Gastrocnemius medialis (tissue), 4 donors: ENCODE data around the gene ACACB. TPM values are rescaled to one million over a fixed set of nuclear protein-coding genes. Genes with fewer than 3 reads are reported as not detected.

Source experiments
- ATAC-seq, 2 donors: fragments of 150-250 bp; one replicate each; pipeline ENCODE4 v1.9.1; 2016
- DNase-seq, 2 donors: peaks; one replicate each; pipeline ENCODE4 v3.0.0-alpha.2; 2019
- H3K27ac ChIP-seq, 4 donors: fragments of 200-600 bp; sonication (generic); 1 replicate in 1 of 4; 2 replicates in 3 of 4; pipeline ENCODE4 v1.5.1; 2016 to 2018; ENCODE audit warnings: mild to moderate bottlenecking in 2 of 4, moderate library complexity in 1 of 4
- H3K27me3 ChIP-seq, 3 donors: fragments of 200-600 bp; sonication (generic) in 2 of 3; 1 replicate in 1 of 3; 2 replicates in 2 of 3; pipeline versions ENCODE4 v1.5.1 to v1.6.0; 2016 to 2019; ENCODE audit warnings: mild to moderate bottlenecking in 1 of 3, moderate library complexity in 1 of 3
- H3K36me3 ChIP-seq, 2 donors: fragments of 200-600 bp; sonication (generic) in 1 of 2; one replicate each; pipeline ENCODE4 v1.5.1; 2017 to 2018
- H3K4me1 ChIP-seq, 2 donors: fragments of 200-600 bp; sonication (generic) in 1 of 2; one replicate each; pipeline ENCODE4 v1.5.1; 2016 to 2017; ENCODE audit warnings: mild to moderate bottlenecking in 2 of 2
- H3K4me3 ChIP-seq, 4 donors: fragments of 200-600 bp; sonication (generic) in 3 of 4; 1 replicate in 1 of 4; 2 replicates in 3 of 4; pipeline ENCODE4 v1.5.1; 2016 to 2019; ENCODE audit warnings: mild to moderate bottlenecking in 2 of 4
- H3K9me3 ChIP-seq, 3 donors: fragments of 200-600 bp; sonication (generic) in 2 of 3; 1 replicate in 1 of 3; 2 replicates in 2 of 3; pipeline ENCODE4 v1.5.1; 2016 to 2019
- POLR2A ChIP-seq, 2 donors: fragments of 450-650 bp; IDR thresholded peaks; one replicate each; pipeline ENCODE4 v1.6.1; 2017; ENCODE audit warnings: antibody characterized with exemption in 2 of 2, mild to moderate bottlenecking in 2 of 2, moderate library complexity in 2 of 2
- in situ Hi-C, 4 donors: fragments of 200-750 bp; cut with MboI; loops; one replicate each; pipeline versions ENCODE4 v1.15.0 to v1.8.0; 2017; ENCODE audit warnings: low sequenced_read_pairs in 4 of 4
- intact Hi-C: fragments of 100-400 bp; cut with DNase I; formaldehyde crosslinking; loops from one replicate; pipeline ENCODE4 v1.15.1; 2023; ENCODE audit warnings: low total_unique reads
- total RNA-seq, 4 donors: library from RNA; depleted of rRNA; stranded (reverse); fragments of >200 nt; gene quantifications; one replicate each; pipeline versions ENCODE4 v1.1.0 to v1.2.3, GENCODE V29; 2016
- TF ChIP-seq, protein P1 (sequence below), 5 experiments: fragments of 450-650 bp in 3 of 5; fragments of 200-600 bp in 2 of 5; sonication (generic) in 2 of 5; IDR thresholded peaks in 4 of 5; conservative IDR thresholded peaks in 1 of 5; 1 replicate in 4 of 5; 2 replicates in 1 of 5; pipeline ENCODE4 v1.5.1; 2016 to 2019; ENCODE audit warnings: antibody characterized with exemption in 5 of 5, mild to moderate bottlenecking in 3 of 5, moderate library complexity in 3 of 5

Gene ACACB
- total RNA-seq, 4 donors from 2014 or later: 595 to 1,103 (median 698) TPM

DNA sequence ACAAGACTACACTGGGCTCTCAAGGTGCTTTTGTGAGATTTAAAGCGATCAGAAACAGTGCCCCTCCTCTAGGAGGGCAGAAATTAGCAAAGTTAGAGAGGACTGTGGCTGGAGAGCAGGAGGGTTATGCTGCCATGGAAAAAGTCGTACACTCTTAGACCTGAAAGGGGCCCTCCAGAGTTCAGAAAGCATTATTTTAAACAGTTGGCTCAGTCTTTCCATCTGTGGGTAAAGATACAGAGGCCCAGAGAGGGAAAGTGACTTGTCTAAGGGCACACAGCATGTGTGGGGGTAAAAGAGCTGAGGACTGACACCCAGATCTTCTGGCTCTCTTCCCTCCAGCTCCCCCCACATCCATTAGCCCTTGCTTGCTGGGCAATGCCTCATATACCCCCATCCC lies 145.6 kb downstream of the ACACB start:
- ATAC-seq: no peak
- DNase-seq: no peak
- in situ Hi-C loops (loop anchor here in 3 of 4 donors (10.0 to 25.0 kb wide), 2 partner anchors 123 to 125 kb away; no protein-coding TSS in a partner anchor), intact Hi-C loops (no loop called here)
- TF ChIP-seq POLR2A (IDR thresholded peaks at IDR 0.05): no peak
- TF ChIP-seq, protein P1, sequence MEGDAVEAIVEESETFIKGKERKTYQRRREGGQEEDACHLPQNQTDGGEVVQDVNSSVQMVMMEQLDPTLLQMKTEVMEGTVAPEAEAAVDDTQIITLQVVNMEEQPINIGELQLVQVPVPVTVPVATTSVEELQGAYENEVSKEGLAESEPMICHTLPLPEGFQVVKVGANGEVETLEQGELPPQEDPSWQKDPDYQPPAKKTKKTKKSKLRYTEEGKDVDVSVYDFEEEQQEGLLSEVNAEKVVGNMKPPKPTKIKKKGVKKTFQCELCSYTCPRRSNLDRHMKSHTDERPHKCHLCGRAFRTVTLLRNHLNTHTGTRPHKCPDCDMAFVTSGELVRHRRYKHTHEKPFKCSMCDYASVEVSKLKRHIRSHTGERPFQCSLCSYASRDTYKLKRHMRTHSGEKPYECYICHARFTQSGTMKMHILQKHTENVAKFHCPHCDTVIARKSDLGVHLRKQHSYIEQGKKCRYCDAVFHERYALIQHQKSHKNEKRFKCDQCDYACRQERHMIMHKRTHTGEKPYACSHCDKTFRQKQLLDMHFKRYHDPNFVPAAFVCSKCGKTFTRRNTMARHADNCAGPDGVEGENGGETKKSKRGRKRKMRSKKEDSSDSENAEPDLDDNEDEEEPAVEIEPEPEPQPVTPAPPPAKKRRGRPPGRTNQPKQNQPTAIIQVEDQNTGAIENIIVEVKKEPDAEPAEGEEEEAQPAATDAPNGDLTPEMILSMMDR (IDR thresholded peaks at IDR 0.05 in 4 of 5, conservative IDR thresholded peaks at IDR 0.05 in 1 of 5): no peak
- Histone ChIP-seq H3K9me3 (no peaks in the 10 kb centered on the region), H3K4me1 (no peaks in the 10 kb centered on the region), H3K4me3 (no peak overlapping the region), H3K27me3 (no peaks in the 10 kb centered on the region), H3K36me3 (peaks cover 18 to 94% of the 10 kb centered on the region in 2 donors), H3K27ac (no peak overlapping the region)

DNA sequence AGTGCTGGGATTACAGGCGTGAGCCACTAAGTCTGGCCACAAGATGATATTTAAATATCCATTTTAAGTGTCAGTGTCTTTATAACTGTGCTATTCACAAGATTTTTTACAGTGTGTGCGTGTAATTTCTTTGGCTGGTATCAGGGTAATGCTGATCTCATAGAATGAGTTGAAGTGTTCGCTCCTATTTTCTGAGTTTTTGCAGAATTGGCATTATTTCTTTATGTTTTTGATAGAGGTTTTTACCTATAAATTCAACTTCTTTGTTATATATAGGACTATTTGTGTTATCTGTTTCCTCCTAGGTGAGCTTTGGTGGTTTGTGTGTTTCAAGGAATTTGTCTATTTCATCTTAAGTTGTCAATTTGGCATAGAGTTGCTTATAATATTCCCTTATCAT lies 147.1 kb downstream of the ACACB start:
- intact Hi-C loops: no loop called here
- TF ChIP-seq, protein P1 (IDR thresholded peaks at IDR 0.05 in 4 of 5, conservative IDR thresholded peaks at IDR 0.05 in 1 of 5): no peak
- no peak for TF ChIP-seq POLR2A (IDR thresholded peaks at IDR 0.05)
- in situ Hi-C loops: loop anchor here in 3 of 4 donors (10.0 to 25.0 kb wide), 2 partner anchors 121 to 124 kb away; no protein-coding TSS in a partner anchor
- H3K27ac ChIP-seq: no peak overlapping the region
- peaks cover 18 to 100% of the 10 kb centered on the region in 2 donors for H3K36me3 ChIP-seq
- H3K4me1 ChIP-seq: no peaks in the 10 kb centered on the region
- no peaks in the 10 kb centered on the region for H3K9me3 ChIP-seq
- no peaks in the 10 kb centered on the region for H3K27me3 ChIP-seq
- DNase-seq: no peak
- ATAC-seq: no peak
- no peak overlapping the region for H3K4me3 ChIP-seq

DNA sequence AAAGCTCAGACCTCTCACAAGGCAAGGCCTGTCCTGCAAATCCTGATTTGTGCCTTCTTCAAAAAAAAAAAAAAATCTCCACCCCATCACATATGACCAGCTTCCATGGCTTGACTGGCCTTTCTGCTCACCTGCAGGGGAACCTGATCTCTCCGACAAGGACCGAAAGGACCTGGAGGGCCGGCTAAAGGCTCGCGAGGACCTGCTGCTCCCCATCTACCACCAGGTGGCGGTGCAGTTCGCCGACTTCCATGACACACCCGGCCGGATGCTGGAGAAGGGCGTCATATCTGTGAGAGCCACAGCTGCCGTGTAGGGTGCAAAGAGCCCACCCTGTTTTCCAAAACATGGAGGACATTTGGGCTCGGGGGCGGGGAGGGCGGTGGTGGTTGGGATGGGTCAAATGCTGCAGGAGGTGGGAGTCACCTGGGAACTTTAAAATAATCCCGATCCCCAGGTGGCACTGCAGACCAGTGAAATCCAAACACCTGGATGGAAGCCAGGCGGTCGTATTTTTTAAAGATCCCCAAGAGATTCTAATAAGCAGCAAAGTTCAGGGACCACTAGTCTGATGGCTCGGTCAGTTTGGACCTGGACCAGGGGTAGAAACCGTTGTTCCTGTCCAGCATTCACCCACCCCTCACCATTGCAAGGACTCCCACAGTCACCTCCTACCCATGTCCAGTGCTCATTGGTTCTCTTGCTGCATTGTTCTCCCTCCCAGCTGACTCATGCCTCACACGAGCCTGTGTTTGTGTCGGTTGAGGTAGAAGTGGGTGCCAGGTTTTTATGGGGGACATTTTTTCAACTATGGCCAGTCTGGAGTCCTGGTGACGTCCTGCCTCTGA lies 147.9 kb downstream of the ACACB start:
- no peaks in the 10 kb centered on the region for H3K4me1 ChIP-seq
- H3K4me3 ChIP-seq: no peak overlapping the region
- ATAC-seq (peak in 1 of 2 donors; percentile 34), DNase-seq (peak in 1 of 2 donors; percentile 68)
- in situ Hi-C loops: loop anchor here in 3 of 4 donors (10.0 to 25.0 kb wide), 2 partner anchors 120 to 123 kb away; no protein-coding TSS in a partner anchor
- H3K27me3 ChIP-seq: no peaks in the 10 kb centered on the region
- intact Hi-C loops: no loop called here
- TF ChIP-seq, protein P1 (IDR thresholded peaks at IDR 0.05 in 4 of 5, conservative IDR thresholded peaks at IDR 0.05 in 1 of 5): peak; percentile 58 to 77 (median 67)
- TF ChIP-seq POLR2A (IDR thresholded peaks at IDR 0.05): no peak
- H3K27ac ChIP-seq: peak overlapping the region; percentile 20 to 64 (median 44)
- peaks cover 18 to 92% of the 10 kb centered on the region in 2 donors for H3K36me3 ChIP-seq
- H3K9me3 ChIP-seq: no peaks in the 10 kb centered on the region

DNA sequence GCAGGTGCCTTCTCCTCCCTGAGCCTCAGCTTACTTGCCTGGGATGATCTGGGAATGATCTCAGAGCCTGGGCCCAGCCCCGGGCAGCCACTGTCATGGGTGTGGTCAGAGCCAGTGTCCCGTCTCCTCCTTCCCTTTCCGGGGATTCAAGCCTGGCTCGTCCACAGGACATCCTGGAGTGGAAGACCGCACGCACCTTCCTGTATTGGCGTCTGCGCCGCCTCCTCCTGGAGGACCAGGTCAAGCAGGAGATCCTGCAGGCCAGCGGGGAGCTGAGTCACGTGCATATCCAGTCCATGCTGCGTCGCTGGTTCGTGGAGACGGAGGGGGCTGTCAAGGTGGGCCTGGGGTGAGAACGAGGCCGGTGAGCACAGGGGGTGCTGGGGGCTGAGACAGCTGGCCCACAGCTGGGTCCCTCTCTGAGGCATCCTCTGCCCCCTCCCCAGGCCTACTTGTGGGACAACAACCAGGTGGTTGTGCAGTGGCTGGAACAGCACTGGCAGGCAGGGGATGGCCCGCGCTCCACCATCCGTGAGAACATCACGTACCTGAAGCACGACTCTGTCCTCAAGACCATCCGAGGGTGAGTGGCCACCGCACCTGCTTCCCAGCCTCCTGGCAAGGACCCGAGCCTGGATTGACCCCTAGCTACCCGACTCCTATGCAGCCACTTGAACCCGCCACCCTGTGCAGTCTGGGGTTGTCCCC lies 148.7 kb downstream of the ACACB start:
- no peak for ATAC-seq
- TF ChIP-seq POLR2A (IDR thresholded peaks at IDR 0.05): no peak
- TF ChIP-seq, protein P1 (IDR thresholded peaks at IDR 0.05 in 4 of 5, conservative IDR thresholded peaks at IDR 0.05 in 1 of 5): no peak
- intact Hi-C loops: no loop called here
- Histone ChIP-seq H3K9me3 (no peaks in the 10 kb centered on the region), H3K4me1 (no peaks in the 10 kb centered on the region), H3K36me3 (peaks cover 14 to 86% of the 10 kb centered on the region in 2 donors), H3K27me3 (no peaks in the 10 kb centered on the region), H3K27ac (peak overlapping the region; percentile 20 to 64 (median 44)), H3K4me3 (no peak overlapping the region)
- DNase-seq: peak in 1 of 2 donors; percentile 40
- in situ Hi-C loops: loop anchor here in 3 of 4 donors (10.0 to 25.0 kb wide), 2 partner anchors 120 to 122 kb away; no protein-coding TSS in a partner anchor
